Measurements from ENCODE around the gene OLFML2B. TPM values are rescaled to one million over a fixed set of nuclear protein-coding genes. Genes with fewer than 3 reads are reported as not detected.

Gene OLFML2B
- total and polyA plus RNA-seq, 2 of the 4 experiments (the other 2 are of a cell fraction): 0.36 to 0.74 TPM

GRCh38 chr1:161940866-161941591 lies 82.6 kb downstream of the OLFML2B start:
- H3K9me3 ChIP-seq (ENCODE audit: control insufficient read depth, insufficient read depth, low read length): no peaks in the 10 kb centered on the region
- no peaks in the 10 kb centered on the region for H3K79me1 ChIP-seq (ENCODE audit: low read depth in 1 of 2, low read length in 2 of 2)
- no peak overlapping the region for H4K5ac ChIP-seq (ENCODE audit: low read depth, low read length)
- no peak overlapping the region for H2AK5ac ChIP-seq (ENCODE audit: low read depth, low read length)
- POLR2A ChIA-PET (ENCODE audit: unreplicated experiment): no interaction called here
- no peak overlapping the region for H2BK20ac ChIP-seq (ENCODE audit: low read depth, low read length)
- no peak overlapping the region for H3K4me2 ChIP-seq (ENCODE audit: low read depth, low read length)
- H3K56ac ChIP-seq (ENCODE audit: extremely low read depth, insufficient read depth, low read length): no peak overlapping the region
- H2BK5ac ChIP-seq (ENCODE audit: low read depth, low read length, poor library complexity, severe bottlenecking): no peak overlapping the region
- H2BK15ac ChIP-seq (ENCODE audit: low read depth, low read length): no peak overlapping the region
- H4K91ac ChIP-seq (ENCODE audit: insufficient read depth, low read depth, low read length): no peak overlapping the region
- DNase-seq (peak; percentile 21), ATAC-seq (ENCODE audit: low read depth) (peak; percentile 21)
- no peak overlapping the region for H2BK120ac ChIP-seq (ENCODE audit: low read depth, low read length)
- 100% methylated on average over 1 of the region's 3 CpGs; no CpG with 5 or more reads in 1 of the 2 experiments for WGBS, 2 experiments (ENCODE audit: extremely low coverage in 2 of 2, insufficient read length in 1 of 2)
- H4K20me1 ChIP-seq (ENCODE audit: insufficient read depth, low read length): peaks cover 2% of the 10 kb centered on the region; the same call in 1 of the 2 replicates
- peaks cover 6% of the 10 kb centered on the region; the same call in 1 of the 2 replicates for H3K9me1 ChIP-seq (ENCODE audit: insufficient read depth, low read length)
- BruUV-seq (replicated peaks): no TSS peak
- dilution Hi-C loops (cut with HindIII; ENCODE audit: low sequenced_read_pairs, unreplicated experiment) (no loop called here), intact Hi-C loops (cut with micrococcal nuclease) (no loop called here), in situ Hi-C loops (cut with MboI; ENCODE audit: low sequenced_read_pairs) (no loop called here)
- H3K4me3 ChIP-seq (ENCODE audit: insufficient read depth, low read depth, low read length): no peak overlapping the region
- H3K9ac ChIP-seq (ENCODE audit: low read depth, low read length): no peak overlapping the region
- TF ChIP-seq MXI1 (IDR thresholded peaks at IDR 0.05; ENCODE audit: borderline replicate concordance, low read depth, low read length) (no peak), CHD1 (IDR thresholded peaks at IDR 0.05; ENCODE audit: low read depth, low read length) (no peak), RFX5 (IDR thresholded peaks at IDR 0.05; ENCODE audit: low read depth, low read length) (no peak), RCOR1 (IDR thresholded peaks at IDR 0.05; ENCODE audit: insufficient replicate concordance, low read length) (no peak), CEBPB (IDR thresholded peaks at IDR 0.05; ENCODE audit: low read depth, low read length) (no peak), RAD21 (IDR thresholded peaks at IDR 0.05; ENCODE audit: low read length) (no peak), USF2 (IDR thresholded peaks at IDR 0.05; ENCODE audit: low read depth, low read length) (no peak), MAZ (IDR thresholded peaks at IDR 0.05; ENCODE audit: borderline replicate concordance, low read depth, low read length) (no peak), MAFK (IDR thresholded peaks at IDR 0.05; ENCODE audit: low read depth, low read length) (no peak), CTCF (conservative IDR thresholded peaks at IDR 0.05; ENCODE audit: low read depth, low read length) (no peak), FOS (IDR thresholded peaks at IDR 0.05; ENCODE audit: low read depth, low read length) (no peak), SMC3 (IDR thresholded peaks at IDR 0.05; ENCODE audit: low read depth, low read length) (no peak), BHLHE40 (IDR thresholded peaks at IDR 0.05; ENCODE audit: low read depth, low read length) (no peak)
- no peaks in the 10 kb centered on the region for H3K36me3 ChIP-seq (ENCODE audit: control insufficient read depth, insufficient read depth, low read length)
- H3K4me1 ChIP-seq (ENCODE audit: control insufficient read depth, insufficient read depth, low read length): no peaks in the 10 kb centered on the region
- H3K4ac ChIP-seq (ENCODE audit: low read depth, low read length): no peak overlapping the region
- no peak overlapping the region for H3K23ac ChIP-seq (ENCODE audit: low read depth, low read length)
- H3K27me3 ChIP-seq (ENCODE audit: control insufficient read depth, insufficient read depth, low read length): no peaks in the 10 kb centered on the region
- CTCF ChIA-PET: interaction anchor here (1.8 kb wide), 1 partner anchor 14 kb away, joined by 7 read pairs; no protein-coding TSS in a partner anchor
- H3K18ac ChIP-seq (ENCODE audit: low read depth, low read length): no peak overlapping the region
- H3K27ac ChIP-seq (ENCODE audit: insufficient read depth, low read length): no peak overlapping the region
- no peak overlapping the region for H3K14ac ChIP-seq (replicated peaks; ENCODE audit: low read depth, low read length)
- H4K8ac ChIP-seq (ENCODE audit: low read depth in 2 of 2, low read length in 2 of 2): no peak overlapping the region
- no peak overlapping the region for H2AK9ac ChIP-seq (replicated peaks; ENCODE audit: low read depth, low read length, poor library complexity)
- no peak overlapping the region for H2AFZ ChIP-seq (replicated peaks; ENCODE audit: low read length, poor library complexity)

Measured in IMR-90 (cell line).